NCI-H345 treated with DMSO at 0.1 percent for 48 hours (cell line): ENCODE results near the gene ABCA13.
"Not testable (repeated sequence)": the region's sequence is repeated elsewhere in the genome, so short reads cannot be mapped to it uniquely, and the experiment has no call there.

Experiments
- DNase-seq: peaks from one replicate; lab custom pipeline; 2025; ENCODE audit not compliant: unreplicated experiment; lab: John Stamatoyannopoulos, UW

ABCA13 gene

GRCh38 chr7:48171202-48171601 lies at the start of gene ABCA13:
ABCA13 (plus strand) TSS chr7:48171458; CDS start chr7:48171484, 26 bp downstream.
- DNase-seq = no peak

- DNase-seq = no peak
Measured at GRCh38 chr7:48126037-48126436, 45.2 kb upstream of the ABCA13 start.

- no peak for DNase-seq
Measured at GRCh38 chr7:48130658-48131108, 40.6 kb upstream of the ABCA13 start.

- DNase-seq = no peak
Measured at GRCh38 chr7:48132792-48133191, 38.5 kb upstream of the ABCA13 start.

GRCh38 chr7:48139459-48139858 lies 31.8 kb upstream of the ABCA13 start:
- DNase-seq = no peak

GRCh38 chr7:48140001-48140681 lies 31.1 kb upstream of the ABCA13 start:
- DNase-seq = no peak

- no peak for DNase-seq
Measured at GRCh38 chr7:48141521-48141920, 29.7 kb upstream of the ABCA13 start.

GRCh38 chr7:48144291-48144768 lies 26.9 kb upstream of the ABCA13 start:
- DNase-seq = no peak

- no peak for DNase-seq
Measured at GRCh38 chr7:48147078-48147591, 24.1 kb upstream of the ABCA13 start.

- not testable (repeated sequence) for DNase-seq
Measured at GRCh38 chr7:48147690-48148089, 23.6 kb upstream of the ABCA13 start.

- DNase-seq = no peak
Measured at GRCh38 chr7:48148311-48148710, 22.9 kb upstream of the ABCA13 start.

GRCh38 chr7:48149058-48149457 lies 22.2 kb upstream of the ABCA13 start:
- no peak for DNase-seq

GRCh38 chr7:48150086-48150485 lies 21.2 kb upstream of the ABCA13 start:
- no peak for DNase-seq

GRCh38 chr7:48154792-48155413 lies 16.4 kb upstream of the ABCA13 start:
- no peak for DNase-seq

GRCh38 chr7:48158404-48158803 lies 12.9 kb upstream of the ABCA13 start:
- DNase-seq = no peak

GRCh38 chr7:48161407-48162125 lies 9.7 kb upstream of the ABCA13 start:
- DNase-seq = no peak

- no peak for DNase-seq
Measured at GRCh38 chr7:48165157-48165556, 6.1 kb upstream of the ABCA13 start.

- DNase-seq = no peak
Measured at GRCh38 chr7:48168159-48168558, 3.1 kb upstream of the ABCA13 start.

GRCh38 chr7:48170506-48170905 lies 752 bp upstream of the ABCA13 start:
- DNase-seq = no peak

- DNase-seq = no peak
Measured at GRCh38 chr7:48173313-48173712, 2.1 kb downstream of the ABCA13 start.

GRCh38 chr7:48173756-48174382 lies 2.6 kb downstream of the ABCA13 start:
- DNase-seq = no peak
